K562 (cell line): ENCODE measurements around the gene PRRG4. TPM values are rescaled to one million over a fixed set of nuclear protein-coding genes. Genes with fewer than 3 reads are reported as not detected.

Experiments
- FOXA3 ChIP-seq, 2 experiments: fragments of 450-650 bp in 1 of 2; sonication (generic) in 1 of 2; formaldehyde crosslinking; IDR thresholded peaks in 1 of 2; conservative IDR thresholded peaks in 1 of 2; 2 replicates each; pipeline versions ENCODE4 v1.4.0 to v1.8.0; 2020 to 2022; ENCODE audit warnings: mild to moderate bottlenecking in 2 of 2, missing genetic modification reagents in 1 of 2
- FOXP1 ChIP-seq: sonication (generic); formaldehyde crosslinking; IDR thresholded peaks from 2 replicates; pipeline ENCODE4 v1.8.0; 2022; ENCODE audit warnings: mild to moderate bottlenecking, missing genetic modification reagents
- JUNB ChIP-seq: fragments of 450-650 bp; formaldehyde crosslinking; conservative IDR thresholded peaks from 2 replicates; pipeline ENCODE4 v1.4.0; 2020; ENCODE audit warnings: mild to moderate bottlenecking
- KAT8 ChIP-seq: fragments of 450-650 bp; IDR thresholded peaks from 2 replicates; pipeline ENCODE4 v1.6.1; 2016; ENCODE audit warnings: low read depth, mild to moderate bottlenecking
- POLR2B ChIP-seq: fragments of 450-650 bp; IDR thresholded peaks from 2 replicates; pipeline ENCODE4 v1.6.1; 2018; ENCODE audit warnings: low read depth; ENCODE audit not compliant: partially characterized antibody
- RCOR1 ChIP-seq, 2 experiments: IDR thresholded peaks; 2 replicates each; pipeline ENCODE4 v1.6.1; 2012; ENCODE audit warnings: low read depth in 2 of 2, low read length in 2 of 2, borderline replicate concordance in 1 of 2, improper control_type of control experiment in 1 of 2
- SRF ChIP-seq, 2 experiments: fragments of 250-450, 450-650 bp in 1 of 2; sonication (Bioruptor Pico) in 1 of 2; sonication (generic) in 1 of 2; formaldehyde crosslinking; IDR thresholded peaks; 2 replicates each; pipeline versions ENCODE4 v1.5.0 to v1.5.1; 2020 to 2022; ENCODE audit warnings: mild to moderate bottlenecking in 1 of 2, missing genetic modification reagents in 1 of 2
- SUPT5H ChIP-seq: fragments of 450-650 bp; IDR thresholded peaks from 2 replicates; pipeline ENCODE4 v1.6.1; 2016
- TCF3 ChIP-seq: sonication (generic); formaldehyde crosslinking; IDR thresholded peaks from 2 replicates; pipeline ENCODE4 v1.4.0; 2020; ENCODE audit warnings: mild to moderate bottlenecking, missing genetic modification reagents
- ZNF263 ChIP-seq: sonication (generic); formaldehyde crosslinking; IDR thresholded peaks from 2 replicates; pipeline ENCODE4 v1.8.0; 2022; ENCODE audit warnings: mild to moderate bottlenecking, missing genetic modification reagents, borderline replicate concordance
- ZNF644 ChIP-seq: fragments of 200-800 bp; sonication (Bioruptor generic); IDR thresholded peaks from 2 replicates; pipeline ENCODE4 v1.6.1; 2016; ENCODE audit warnings: low read depth, missing genetic modification characterization, missing compliant biosample characterization
- ZNF75A ChIP-seq: fragments of 450-650 bp; formaldehyde crosslinking; IDR thresholded peaks from 2 replicates; pipeline ENCODE4 v1.4.0; 2020; ENCODE audit warnings: mild to moderate bottlenecking
- ZNF778 ChIP-seq: fragments of 450-650 bp; formaldehyde crosslinking; IDR thresholded peaks from 2 replicates; pipeline ENCODE4 v1.4.0; 2020; ENCODE audit warnings: mild to moderate bottlenecking, moderate library complexity
- polyA plus RNA-seq, 8 experiments: library from polyadenylated mRNA; depleted of rRNA in 4 of 8; stranded (reverse) in 5 of 8; unstranded in 3 of 8; fragments of >200 nt; fragmentation: Nextera tagmentation in 2 of 8; fragmentation: Illumina TruSeq in 1 of 8; extraction: Ambion mirVana in 2 of 8; extraction: Trizol in 1 of 8; gene quantifications; 2 replicates each; pipeline versions ENCODE4 v1.2.1 to v1.2.3, GENCODE V29; 2011 to 2014; ENCODE audit warnings: inconsistent platforms in 1 of 8, missing spikeins in 1 of 8
- total RNA-seq, 7 experiments: library from RNA; depleted of rRNA in 6 of 7; stranded (reverse); fragments of >200 nt in 6 of 7; fragmentation: Illumina TruSeq in 2 of 7; extraction: Trizol in 2 of 7; gene quantifications; 2 replicates each; pipeline versions ENCODE4 v1.2.1 to v1.2.3, GENCODE V29; 2011 to 2021; ENCODE audit warnings: low replicate concordance in 1 of 7
- TF ChIP-seq, protein P1 (sequence below), 2 experiments: IDR thresholded peaks in 1 of 2; conservative IDR thresholded peaks in 1 of 2; 2 replicates each; pipeline ENCODE4 v1.6.1; 2016; ENCODE audit warnings: low read depth in 2 of 2, mild to moderate bottlenecking in 1 of 2, missing compliant biosample characterization in 1 of 2, missing genetic modification characterization in 1 of 2, moderate library complexity in 1 of 2
- TF ChIP-seq, protein P2 (sequence below): IDR thresholded peaks from 3 replicates; pipeline ENCODE4 v1.6.1; 2011; ENCODE audit warnings: borderline replicate concordance, mild to moderate bottlenecking, moderate library complexity; ENCODE audit not compliant: insufficient read length; ENCODE audit errors: extremely low read depth
- TF ChIP-seq, protein P3 (sequence below): fragments of 250-450 bp; sonication (Bioruptor Pico); IDR thresholded peaks from 2 replicates; pipeline ENCODE4 v1.8.0; 2021; ENCODE audit warnings: moderate library complexity, mild to moderate bottlenecking, inconsistent platforms
- TF ChIP-seq, protein P4 (sequence below): fragments of 450-650 bp; formaldehyde crosslinking; IDR thresholded peaks from 2 replicates; pipeline ENCODE4 v1.4.0; 2020; ENCODE audit warnings: mild to moderate bottlenecking, moderate library complexity
- TF ChIP-seq, protein P5 (sequence below), 3 experiments: fragments of 200-800 bp in 1 of 3; sonication (Bioruptor generic) in 1 of 3; sonication (generic) in 1 of 3; formaldehyde crosslinking in 1 of 3; IDR thresholded peaks; 2 replicates each; pipeline versions ENCODE4 v1.6.1 to v1.8.0; 2016 to 2022; ENCODE audit warnings: mild to moderate bottlenecking in 2 of 3, missing compliant biosample characterization in 2 of 3, missing genetic modification characterization in 2 of 3, missing genetic modification reagents in 1 of 3

The PRRG4 gene
- total and polyA plus RNA-seq, 9 of the 15 experiments (the other 6 are each of a cell fraction or from before 2014, with no cell fraction given) = not detected

DNA sequence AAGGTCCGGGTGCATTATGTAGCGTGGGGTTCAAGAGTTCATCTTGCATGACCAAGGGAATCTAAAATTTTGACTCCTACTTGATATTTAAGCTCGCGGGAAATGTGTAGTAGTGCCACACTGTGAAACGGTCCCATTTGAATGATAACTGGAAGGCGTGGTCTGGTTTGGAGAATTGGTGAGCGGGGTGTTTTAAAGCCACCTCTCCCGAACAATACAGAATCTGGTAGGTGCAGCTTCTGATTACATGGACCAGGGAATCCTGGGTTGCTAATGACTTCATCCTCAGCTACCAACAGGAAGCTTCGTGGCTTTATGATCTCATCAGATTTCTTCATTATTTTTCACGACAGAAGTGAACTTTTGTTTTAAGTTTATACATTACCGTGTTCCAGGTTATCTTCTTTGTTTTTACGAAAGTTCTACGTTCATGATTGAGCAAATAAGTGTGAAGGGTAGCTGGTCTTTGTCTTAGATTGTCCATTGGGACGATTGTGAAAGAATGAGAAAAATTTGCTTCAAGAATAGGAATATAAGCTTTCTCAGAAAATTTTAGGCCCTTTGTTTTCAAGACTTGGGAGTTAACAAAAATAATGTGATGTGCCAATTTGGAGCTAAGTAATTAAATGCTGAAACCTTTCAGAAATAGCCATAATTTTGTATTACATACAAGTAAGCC lies 64.6 kb downstream of the PRRG4 start (continued):
- TF ChIP-seq KAT8 = no peak
- no peak for TF ChIP-seq ZNF75A
- TF ChIP-seq, protein P1, sequence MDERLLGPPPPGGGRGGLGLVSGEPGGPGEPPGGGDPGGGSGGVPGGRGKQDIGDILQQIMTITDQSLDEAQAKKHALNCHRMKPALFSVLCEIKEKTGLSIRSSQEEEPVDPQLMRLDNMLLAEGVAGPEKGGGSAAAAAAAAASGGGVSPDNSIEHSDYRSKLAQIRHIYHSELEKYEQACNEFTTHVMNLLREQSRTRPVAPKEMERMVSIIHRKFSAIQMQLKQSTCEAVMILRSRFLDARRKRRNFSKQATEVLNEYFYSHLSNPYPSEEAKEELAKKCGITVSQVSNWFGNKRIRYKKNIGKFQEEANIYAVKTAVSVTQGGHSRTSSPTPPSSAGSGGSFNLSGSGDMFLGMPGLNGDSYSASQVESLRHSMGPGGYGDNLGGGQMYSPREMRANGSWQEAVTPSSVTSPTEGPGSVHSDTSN (CRISPR knock-in tag; IDR thresholded peaks at IDR 0.05; ENCODE audit: low read depth) = no peak
- TF ChIP-seq, protein P1 (tag; conservative IDR thresholded peaks at IDR 0.05; ENCODE audit: low read depth) = no peak
- no peak for TF ChIP-seq ZNF263 (CRISPR knock-in tag)
- TF ChIP-seq JUNB (CRISPR knock-in tag) = no peak
- TF ChIP-seq FOXA3 (CRISPR knock-in tag; conservative IDR thresholded peaks at IDR 0.05 in 1 of 2, IDR thresholded peaks at IDR 0.05 in 1 of 2) = no peak
- TF ChIP-seq ZNF778 = no peak
- TF ChIP-seq, protein P2, sequence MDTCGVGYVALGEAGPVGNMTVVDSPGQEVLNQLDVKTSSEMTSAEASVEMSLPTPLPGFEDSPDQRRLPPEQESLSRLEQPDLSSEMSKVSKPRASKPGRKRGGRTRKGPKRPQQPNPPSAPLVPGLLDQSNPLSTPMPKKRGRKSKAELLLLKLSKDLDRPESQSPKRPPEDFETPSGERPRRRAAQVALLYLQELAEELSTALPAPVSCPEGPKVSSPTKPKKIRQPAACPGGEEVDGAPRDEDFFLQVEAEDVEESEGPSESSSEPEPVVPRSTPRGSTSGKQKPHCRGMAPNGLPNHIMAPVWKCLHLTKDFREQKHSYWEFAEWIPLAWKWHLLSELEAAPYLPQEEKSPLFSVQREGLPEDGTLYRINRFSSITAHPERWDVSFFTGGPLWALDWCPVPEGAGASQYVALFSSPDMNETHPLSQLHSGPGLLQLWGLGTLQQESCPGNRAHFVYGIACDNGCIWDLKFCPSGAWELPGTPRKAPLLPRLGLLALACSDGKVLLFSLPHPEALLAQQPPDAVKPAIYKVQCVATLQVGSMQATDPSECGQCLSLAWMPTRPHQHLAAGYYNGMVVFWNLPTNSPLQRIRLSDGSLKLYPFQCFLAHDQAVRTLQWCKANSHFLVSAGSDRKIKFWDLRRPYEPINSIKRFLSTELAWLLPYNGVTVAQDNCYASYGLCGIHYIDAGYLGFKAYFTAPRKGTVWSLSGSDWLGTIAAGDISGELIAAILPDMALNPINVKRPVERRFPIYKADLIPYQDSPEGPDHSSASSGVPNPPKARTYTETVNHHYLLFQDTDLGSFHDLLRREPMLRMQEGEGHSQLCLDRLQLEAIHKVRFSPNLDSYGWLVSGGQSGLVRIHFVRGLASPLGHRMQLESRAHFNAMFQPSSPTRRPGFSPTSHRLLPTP = no peak
- TF ChIP-seq RCOR1 (IDR thresholded peaks at IDR 0.05; ENCODE audit: borderline replicate concordance in 1 of 2, low read depth in 2 of 2, low read length in 2 of 2) = peak in 1 of 2 experiments; percentile 66; a peak in 1 of 4 replicates
- TF ChIP-seq TCF3 (CRISPR knock-in tag) = 0 out of 2 replicates have a peak, but pooled peaks have one; percentile 7
- TF ChIP-seq, protein P3, sequence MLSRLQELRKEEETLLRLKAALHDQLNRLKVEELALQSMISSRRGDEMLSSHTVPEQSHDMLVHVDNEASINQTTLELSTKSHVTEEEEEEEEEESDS (CRISPR knock-in tag) = no peak
- TF ChIP-seq, protein P4, sequence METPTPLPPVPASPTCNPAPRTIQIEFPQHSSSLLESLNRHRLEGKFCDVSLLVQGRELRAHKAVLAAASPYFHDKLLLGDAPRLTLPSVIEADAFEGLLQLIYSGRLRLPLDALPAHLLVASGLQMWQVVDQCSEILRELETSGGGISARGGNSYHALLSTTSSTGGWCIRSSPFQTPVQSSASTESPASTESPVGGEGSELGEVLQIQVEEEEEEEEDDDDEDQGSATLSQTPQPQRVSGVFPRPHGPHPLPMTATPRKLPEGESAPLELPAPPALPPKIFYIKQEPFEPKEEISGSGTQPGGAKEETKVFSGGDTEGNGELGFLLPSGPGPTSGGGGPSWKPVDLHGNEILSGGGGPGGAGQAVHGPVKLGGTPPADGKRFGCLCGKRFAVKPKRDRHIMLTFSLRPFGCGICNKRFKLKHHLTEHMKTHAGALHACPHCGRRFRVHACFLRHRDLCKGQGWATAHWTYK = no peak
- TF ChIP-seq FOXP1 (CRISPR knock-in tag) = no peak
- no peak for TF ChIP-seq SRF (CRISPR knock-in tag; IDR thresholded peaks at IDR 0.05)
- no peak for TF ChIP-seq ZNF644 (tag)
- TF ChIP-seq POLR2B = peak; percentile 87
- peak; percentile 77 for TF ChIP-seq SUPT5H
- TF ChIP-seq, protein P5, sequence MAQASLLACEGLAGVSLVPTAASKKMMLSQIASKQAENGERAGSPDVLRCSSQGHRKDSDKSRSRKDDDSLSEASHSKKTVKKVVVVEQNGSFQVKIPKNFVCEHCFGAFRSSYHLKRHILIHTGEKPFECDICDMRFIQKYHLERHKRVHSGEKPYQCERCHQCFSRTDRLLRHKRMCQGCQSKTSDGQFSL (CRISPR knock-in tag; IDR thresholded peaks at IDR 0.05) = no peak
- TF ChIP-seq, protein P5 (tag; IDR thresholded peaks at IDR 0.05) = no peak
